Embryonic facial prominence (tissue), 1 donor: ENCODE measurements around the gene LITAF.

Source experiments
- DNase-seq: peaks from one replicate; pipeline ENCODE4 v3.0.0-alpha.2; 2016; ENCODE audit errors: extremely low spot score

The LITAF gene

GRCh38 chr16:11551842-11552241, 34.9 kb downstream of the LITAF start:
- DNase-seq, result no peak

GRCh38 chr16:11550791-11551498, 35.8 kb downstream of the LITAF start:
- DNase-seq, result no peak

GRCh38 chr16:11547118-11547916, 39.4 kb downstream of the LITAF start:
- no peak for DNase-seq

GRCh38 chr16:11546608-11547061, 40.1 kb downstream of the LITAF start:
- DNase-seq, result no peak

- DNase-seq, result no peak
These were observed 42.9 kb downstream of the LITAF start for GRCh38 chr16:11543661-11544393.

GRCh38 chr16:11542069-11542744, 44.5 kb downstream of the LITAF start:
- DNase-seq, result no peak

GRCh38 chr16:11539641-11540050, 47.1 kb downstream of the LITAF start:
- DNase-seq, result no peak

- DNase-seq, result no peak
These were observed 47.8 kb downstream of the LITAF start for GRCh38 chr16:11538880-11539279.

GRCh38 chr16:11536104-11536866, 50.4 kb downstream of the LITAF start:
- DNase-seq, result no peak

GRCh38 chr16:11535494-11535893, 51.2 kb downstream of the LITAF start:
- no peak for DNase-seq

GRCh38 chr16:11534262-11534661, 52.5 kb downstream of the LITAF start:
- no peak for DNase-seq

GRCh38 chr16:11533588-11533987, 53.1 kb downstream of the LITAF start:
- DNase-seq, result no peak

- DNase-seq, result no peak
These were observed 56.4 kb downstream of the LITAF start for GRCh38 chr16:11530171-11530940.

GRCh38 chr16:11529285-11529684, 57.4 kb downstream of the LITAF start:
- DNase-seq, result no peak

GRCh38 chr16:11528053-11528452, 58.7 kb downstream of the LITAF start:
- no peak for DNase-seq

GRCh38 chr16:11526655-11527350, 59.9 kb downstream of the LITAF start:
- no peak for DNase-seq

- no peak for DNase-seq
These were observed 62.5 kb downstream of the LITAF start for GRCh38 chr16:11524098-11524760.

- no peak for DNase-seq
These were observed 65.7 kb downstream of the LITAF start for GRCh38 chr16:11521055-11521454.

- no peak for DNase-seq
These were observed 66.3 kb downstream of the LITAF start for GRCh38 chr16:11520442-11520841.
